Activated CD4-positive, alpha-beta T cell treated with anti-CD3 and anti-CD28 coated beads, Interleukin-10, Interleukin-2, amounts not matched to agents 100 ng/mL and 50 ng/mL, durations not matched to agents 16 hours and 8 hours (primary cell): ENCODE data around the gene GIMAP1.
A peak's percentile ranks its signal among the peaks of the same experiment; 100 is the strongest.
"Not testable (repeated sequence)": the region's sequence is repeated elsewhere in the genome, so short reads cannot be mapped to it uniquely, and the experiment has no call there.

Source experiments
- DNase-seq: peaks from one replicate; pipeline ENCODE4 v3.0.0-alpha.2; 2020

The GIMAP1 gene

DNA sequence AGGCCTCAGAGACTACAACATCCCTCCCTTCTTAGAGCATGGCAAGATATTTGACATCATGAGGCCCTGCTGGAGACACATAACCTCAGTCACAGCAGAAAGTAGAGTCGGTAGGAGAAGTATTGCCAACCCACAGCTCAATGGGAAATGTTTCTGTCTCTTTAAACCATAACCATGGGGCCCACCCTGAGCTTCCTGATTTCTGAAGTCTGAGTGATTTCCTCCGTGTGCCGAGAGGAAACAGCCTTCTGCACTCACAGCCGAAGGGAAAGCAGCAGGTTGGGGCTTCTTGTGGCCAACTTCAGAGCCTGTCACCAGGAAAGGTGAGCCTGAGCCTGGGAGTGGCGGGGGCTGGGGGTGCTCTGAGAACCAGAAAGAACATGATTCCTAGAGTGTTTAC lies at the start of gene GIMAP1:
Gene GIMAP1 (plus strand): TSS at position 246 of the 400 bp plus-strand sequence. CDS start 2,435 bp downstream, outside the sequence.
- DNase-seq: peak; percentile 75

DNA sequence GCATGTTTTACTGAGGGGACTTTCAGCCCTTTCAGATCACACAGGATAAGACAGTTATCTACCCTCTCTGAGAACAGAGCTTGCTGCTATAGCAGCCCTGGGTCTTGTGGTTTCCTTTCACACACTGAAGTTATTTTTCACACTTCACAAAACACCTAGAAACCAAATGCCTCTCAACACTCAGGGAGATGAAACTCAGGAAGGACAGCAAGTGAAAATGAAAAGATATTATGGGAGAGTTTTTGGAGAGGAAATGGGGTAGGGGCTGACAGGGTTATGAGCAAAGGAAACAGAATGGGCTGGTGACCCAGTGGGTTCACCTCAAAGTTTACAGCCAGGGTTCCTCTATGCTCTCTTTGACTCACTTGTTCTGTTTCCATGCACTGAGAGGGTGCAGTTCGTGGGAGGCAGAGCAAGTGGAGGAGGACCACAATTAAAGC lies 47.9 kb upstream of the GIMAP1 start:
- peak; percentile 90 for DNase-seq

DNA sequence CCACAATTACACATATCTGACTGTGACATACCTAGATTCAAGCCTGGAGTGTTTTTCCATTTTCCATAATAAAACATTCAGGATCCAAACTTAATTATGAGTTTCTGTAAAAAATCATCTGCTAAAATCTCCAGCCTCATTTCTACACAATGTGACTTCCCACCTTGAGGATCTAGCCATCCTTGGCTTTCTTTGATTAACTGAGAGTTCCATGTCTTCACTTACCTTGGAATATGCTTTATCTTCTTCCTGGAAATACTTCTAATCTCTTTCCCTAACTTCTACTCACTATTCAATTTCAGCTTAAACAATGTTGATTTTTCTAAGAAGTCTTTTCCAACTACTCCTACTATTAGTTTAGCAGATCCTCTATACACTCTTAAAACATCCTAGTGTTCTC lies 47.4 kb upstream of the GIMAP1 start:
- no peak for DNase-seq

DNA sequence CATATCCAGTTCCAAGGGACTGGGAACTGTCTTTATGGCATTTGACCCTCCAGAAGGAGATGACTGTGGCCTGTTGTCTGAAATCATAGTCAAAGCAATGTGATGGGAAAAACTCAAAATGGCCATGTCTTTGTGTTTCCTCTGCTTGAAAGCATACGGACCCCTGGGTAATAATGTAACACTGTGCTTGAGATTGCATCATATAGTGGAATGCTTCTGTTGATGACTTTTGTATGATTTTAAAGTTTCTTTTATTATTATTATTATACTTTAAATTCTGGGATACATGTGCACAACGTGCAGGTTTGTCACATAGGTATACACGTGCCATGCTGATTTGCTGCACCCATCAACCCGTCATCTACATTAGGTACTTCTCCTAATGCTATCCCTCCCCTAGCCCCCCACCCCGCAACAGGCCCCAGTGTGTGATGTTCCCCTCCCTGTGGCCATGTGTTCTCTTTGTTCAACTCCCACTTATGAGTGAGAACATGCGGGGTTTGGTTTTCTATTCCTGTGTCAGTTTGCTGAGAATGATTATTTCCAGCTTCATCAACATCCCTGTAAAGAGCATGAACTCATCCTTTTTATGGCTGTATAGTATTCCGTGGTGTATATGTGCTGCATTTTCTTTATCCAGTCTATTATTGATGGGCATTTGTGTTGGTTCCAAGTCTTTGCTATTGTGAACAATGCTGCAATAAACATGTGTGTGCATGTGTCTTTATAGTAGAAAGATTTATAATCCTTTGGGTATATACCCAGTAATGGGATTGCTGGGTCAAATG lies 44.4 kb upstream of the GIMAP1 start:
- DNase-seq: not testable (repeated sequence)

DNA sequence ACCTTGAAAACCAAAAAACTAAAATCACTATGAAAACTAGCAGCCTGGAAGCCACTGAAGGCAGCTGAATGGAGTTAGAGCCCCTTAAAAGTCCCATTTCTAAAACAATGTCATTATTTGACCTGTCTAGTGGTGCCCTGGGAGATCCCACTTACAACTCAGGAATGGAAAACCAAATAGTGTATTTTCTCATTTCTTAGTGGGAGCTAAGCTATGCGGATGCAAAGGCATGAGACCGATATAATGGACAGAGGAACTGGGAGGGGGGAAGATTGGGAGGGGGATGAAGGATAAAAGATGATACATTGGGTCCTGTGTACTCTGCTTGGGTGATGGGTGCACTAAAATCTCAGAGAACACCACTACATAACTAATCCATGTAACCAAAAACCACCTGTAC lies 40.7 kb upstream of the GIMAP1 start:
- no peak for DNase-seq

DNA sequence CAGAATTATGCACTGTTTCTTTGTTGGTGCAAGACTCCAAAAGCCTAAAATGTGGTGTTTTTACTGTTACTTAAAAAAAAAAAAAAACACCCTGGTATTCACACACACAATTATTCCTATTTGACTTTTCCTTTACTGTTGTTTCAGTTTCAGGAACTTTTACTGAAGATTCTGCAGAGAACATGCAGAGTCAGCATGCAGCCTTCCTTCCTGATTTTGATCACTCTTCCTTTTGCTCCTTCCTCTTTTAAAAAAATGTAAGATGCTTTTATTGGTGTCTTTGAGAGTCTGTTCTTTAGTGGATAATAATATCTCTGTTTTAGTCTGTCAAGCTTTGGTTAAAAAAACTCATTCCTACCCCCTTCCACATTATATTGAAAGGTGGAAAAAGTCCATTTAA lies 40.1 kb upstream of the GIMAP1 start:
- not testable (repeated sequence) for DNase-seq

DNA sequence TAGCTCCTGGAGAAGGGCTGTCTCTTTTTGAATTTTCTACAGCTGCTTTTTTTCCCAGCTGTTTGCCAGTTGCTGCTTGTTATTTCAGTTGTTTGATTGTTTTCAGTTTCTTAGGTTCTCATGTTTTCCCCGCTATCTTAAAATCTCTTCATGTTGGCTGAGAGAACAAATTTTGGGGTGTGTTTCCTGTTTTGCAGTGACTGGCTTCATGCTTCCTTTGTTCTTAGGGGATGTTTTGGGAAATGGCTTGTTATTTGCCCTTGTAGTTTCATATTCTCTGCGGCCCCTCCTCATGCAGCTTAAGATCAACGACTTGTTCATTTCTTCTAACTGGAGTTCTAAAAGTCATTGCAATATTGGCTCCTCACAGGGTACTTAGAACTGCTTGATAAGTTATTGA lies 39.6 kb upstream of the GIMAP1 start:
- DNase-seq: peak; percentile 38

DNA sequence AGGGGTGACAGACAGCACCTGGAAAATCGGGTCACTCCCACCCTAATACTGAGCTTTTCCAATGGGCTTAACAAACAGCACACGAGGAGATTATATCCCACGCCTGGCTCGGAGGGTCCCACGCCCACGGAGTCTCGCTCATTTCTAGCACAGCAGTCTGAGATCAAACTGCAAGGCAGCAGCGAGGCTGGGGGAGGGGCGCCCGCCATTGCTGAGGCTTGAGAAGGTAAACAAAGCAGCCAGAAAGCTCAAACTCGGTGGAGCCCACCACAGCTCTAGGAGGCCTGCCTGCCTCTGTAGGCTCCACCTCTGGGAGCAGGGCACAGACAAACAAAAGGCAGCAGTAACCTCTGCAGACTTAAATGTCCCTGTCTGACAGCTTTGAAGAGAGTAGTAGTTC lies 37.8 kb upstream of the GIMAP1 start:
- DNase-seq: not testable (repeated sequence)

DNA sequence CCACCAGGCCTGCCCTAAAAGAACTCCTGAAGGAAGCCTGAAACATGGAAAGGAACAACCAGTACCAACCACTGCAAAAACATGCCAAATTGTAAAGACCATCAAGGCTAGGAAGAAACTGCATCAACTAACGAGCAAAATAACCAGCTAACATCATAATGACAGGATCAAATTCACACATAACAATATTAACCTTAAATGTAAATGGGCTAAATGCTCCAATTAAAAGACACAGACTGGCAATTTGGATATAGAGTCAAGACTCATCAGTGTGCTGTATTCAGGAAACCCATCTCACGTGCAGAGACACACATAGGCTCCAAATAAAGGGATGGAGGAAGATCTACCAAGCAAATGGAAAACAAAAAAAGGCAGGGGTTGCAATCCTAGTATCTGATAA lies 36.0 kb upstream of the GIMAP1 start:
- not testable (repeated sequence) for DNase-seq

DNA sequence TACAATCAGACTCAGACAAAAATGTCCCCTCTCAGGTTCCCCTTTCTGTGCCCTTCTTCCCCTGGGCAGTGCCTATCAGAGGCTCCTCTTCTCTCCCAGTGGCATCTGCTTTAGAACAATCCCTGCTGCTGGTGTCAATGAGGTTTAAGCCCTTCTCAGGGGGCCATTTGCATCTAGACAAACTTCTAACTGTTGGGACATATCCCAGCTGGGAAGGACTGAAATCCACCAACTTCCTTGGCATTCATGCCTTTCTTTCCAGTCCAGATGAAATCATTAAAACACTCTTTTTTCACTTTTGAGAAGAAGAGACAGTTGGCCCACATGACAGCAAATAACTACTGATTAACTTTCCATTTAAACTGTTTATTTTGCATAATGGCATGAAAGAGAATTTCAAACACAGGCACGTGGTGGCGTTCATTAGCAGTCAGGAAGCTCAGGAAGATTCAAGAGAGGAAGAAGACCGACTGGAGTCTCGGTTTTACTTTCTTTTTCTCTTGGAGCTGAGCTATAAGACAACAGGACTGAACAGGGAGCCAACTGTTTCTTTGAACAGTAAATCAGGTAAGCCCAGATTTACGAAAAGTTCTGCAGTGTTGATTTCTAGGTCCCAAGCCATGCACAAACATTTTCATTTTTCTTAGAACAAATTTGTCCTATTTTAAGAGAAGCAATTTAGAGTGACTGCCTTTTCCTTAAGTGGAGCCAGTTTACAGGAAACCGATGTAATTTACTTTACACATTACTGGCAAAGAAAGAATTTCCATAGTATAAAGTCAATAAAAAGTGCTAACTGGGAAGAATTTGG lies 31.0 kb upstream of the GIMAP1 start, which contains the start of gene GIMAP2:
Gene GIMAP2 (plus strand): TSS at position 488 of the 811 bp plus-strand sequence. CDS start 1,354 bp downstream, outside the sequence.
- peak; percentile 70 for DNase-seq

DNA sequence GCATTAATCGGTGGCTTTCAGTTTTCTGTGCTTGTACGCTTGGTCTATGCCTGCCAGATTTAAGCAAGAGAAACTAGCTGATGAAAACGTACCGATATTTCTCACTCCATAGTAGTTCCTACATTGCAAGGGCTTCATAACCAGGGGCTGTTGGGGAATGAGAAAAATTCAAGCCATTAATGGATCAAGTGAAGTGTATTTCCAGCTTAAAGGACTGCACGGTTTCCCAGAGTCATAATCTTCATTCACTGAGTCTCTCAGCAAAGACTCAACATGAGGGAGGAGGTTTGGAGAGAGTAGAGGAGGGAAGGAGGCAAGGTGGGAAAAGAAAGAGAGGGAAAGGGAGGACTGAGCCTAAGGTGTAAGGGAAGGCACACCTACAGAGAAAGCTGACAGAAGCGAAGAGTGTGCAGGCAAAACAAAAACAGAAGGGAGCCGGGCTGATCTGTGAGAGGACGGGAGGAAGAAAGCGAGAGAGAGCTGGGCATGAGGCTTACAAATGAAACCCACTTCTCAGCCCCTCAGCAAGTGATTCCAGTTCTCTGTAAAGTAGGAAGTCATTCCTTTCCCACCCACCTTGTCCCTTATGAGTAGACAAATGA lies 30.3 kb upstream of the GIMAP1 start:
- DNase-seq: no peak

DNA sequence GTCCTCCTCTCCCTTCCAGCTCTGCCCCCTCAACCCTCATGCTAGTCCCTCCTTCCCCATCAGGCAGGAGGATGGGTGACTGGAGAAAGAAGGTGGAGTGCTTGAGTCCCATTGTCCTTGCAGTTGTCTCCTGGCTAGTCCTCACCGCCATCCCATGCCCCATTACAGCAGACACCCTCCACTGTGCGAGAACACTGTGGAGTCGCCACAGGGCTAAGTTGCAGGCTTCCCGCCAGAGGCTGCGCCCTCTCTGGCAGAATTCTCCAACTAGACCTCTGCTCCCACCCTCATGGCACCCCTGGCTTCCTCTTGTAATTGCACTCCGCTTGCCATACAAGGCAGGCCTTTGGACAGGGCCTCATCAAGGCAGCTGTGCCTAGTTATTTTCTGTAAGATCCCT lies 27.8 kb upstream of the GIMAP1 start:
- DNase-seq: no peak

DNA sequence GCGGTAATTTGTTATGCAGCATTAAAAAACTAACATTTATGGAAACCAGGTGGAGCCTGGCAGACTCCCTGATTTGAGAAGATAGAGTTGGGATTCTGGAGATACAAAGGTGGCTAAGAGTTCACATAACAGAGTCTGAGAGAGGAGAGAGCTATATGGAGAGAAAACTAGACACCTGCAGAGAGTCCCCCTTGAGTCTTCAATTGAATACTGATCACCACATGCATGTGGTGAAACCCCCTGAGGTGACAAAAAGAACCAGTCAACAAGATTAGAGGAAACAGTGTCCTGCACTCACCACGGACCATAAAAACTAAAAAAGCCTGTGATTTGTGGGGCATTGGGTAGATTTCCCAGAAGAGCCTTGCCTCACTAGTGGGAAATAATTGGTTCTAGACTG lies 20.8 kb upstream of the GIMAP1 start:
- no peak for DNase-seq

DNA sequence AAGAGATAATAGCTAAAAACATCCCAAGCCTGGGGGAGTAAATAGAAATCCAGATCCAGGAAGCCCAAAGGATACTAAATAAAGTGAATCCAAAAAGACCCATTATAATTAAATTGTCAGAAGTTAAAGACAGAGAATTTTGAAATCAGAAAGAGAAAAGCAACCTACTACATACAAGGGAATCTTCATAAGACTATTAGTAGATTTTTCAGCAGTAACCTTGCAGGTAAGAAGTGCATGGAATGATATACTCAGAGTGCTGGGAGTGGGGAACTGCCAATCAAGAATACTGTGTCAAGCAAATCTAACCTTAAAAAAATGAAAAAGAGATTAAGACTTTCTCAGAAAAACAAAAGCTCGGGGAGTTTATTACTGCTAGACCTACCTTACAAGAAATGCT lies 13.2 kb upstream of the GIMAP1 start:
- DNase-seq: no peak

DNA sequence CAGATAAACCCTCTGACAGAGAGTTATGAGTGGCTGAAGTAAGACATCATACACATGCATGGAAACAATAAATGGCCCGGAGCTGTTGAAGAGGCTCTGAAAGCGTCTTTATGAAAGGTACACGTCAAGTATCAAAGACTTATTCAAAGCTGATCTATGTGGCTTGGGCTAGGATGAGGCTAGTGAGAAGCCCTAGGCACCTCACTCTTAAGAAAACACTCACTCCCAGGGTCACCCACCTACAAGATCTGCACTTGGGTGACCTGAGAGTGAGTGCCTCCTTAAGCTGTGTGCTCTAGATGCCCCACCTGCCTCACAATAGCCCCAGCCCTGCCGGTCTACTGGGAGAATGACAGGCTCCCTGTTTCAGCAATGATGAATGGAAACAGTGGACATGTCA lies 1.1 kb upstream of the GIMAP1 start:
- peak; percentile 27 for DNase-seq

DNA sequence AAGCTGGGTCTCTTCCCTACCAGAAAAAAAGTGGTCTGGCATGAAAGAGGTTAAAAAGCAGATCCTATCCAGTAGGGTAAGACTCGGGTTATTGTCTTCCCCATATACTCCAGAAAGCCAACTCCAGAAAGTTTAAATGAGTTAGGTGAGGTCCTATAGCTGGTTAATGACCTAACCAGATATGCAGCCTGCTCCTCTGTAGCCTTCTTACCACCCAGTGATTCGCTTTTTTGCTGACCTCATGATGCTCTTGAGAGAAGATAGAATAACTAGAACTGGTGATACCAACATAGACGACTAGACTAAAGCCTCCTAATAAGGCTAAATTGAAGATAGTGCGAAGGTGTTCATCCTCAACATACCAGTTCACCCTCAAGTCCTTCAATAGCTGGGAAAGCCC lies 675 bp upstream of the GIMAP1 start:
- peak; percentile 9 for DNase-seq

DNA sequence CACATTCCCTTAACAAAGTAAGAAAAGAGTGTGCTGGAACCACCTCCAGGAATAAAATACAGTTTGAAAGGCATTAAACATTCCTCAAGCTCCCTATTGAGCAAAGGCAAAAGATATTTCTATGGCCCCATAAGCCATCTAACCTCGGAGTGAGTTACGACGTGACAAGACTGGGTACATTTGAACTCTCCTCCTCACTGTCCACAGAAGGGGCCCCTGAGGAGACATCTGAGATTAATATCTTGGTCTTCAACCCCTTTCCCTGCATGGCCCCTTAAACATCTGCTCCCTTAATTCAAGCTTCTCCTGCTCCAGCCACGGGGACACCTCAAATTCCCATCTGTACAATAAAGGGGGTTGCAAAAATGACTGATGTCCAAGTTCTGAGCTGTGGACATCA lies 526 bp downstream of the GIMAP1 start:
- no peak for DNase-seq

DNA sequence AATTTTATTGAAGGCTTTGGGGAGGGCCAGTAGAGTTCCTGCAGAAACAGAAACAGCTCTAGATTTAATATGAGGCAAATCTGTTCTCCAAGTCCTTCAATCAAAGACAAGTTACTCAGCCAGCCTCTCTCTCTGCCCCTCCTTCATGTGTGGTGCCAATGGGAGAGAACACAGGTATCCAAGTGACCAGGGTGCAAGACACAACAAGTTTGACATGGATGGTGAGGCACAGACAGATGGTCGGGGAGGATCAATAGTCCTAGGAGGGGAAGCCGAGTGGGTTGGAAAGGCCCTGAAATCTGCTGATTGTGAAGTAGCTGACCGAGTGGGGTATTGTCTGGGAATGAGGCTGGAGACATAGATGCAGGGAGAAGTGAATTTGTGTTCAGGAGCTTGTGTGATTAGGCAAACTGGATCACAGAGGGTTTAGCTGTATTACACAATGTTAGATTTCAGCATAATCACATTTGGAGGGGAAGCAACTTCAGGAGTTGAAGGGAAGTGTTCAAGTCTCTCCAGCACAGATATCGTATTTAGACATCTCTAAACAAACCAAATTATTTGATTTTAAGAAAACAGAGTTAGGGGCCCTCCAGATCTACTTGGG lies 1.5 kb downstream of the GIMAP1 start:
- DNase-seq: no peak

DNA sequence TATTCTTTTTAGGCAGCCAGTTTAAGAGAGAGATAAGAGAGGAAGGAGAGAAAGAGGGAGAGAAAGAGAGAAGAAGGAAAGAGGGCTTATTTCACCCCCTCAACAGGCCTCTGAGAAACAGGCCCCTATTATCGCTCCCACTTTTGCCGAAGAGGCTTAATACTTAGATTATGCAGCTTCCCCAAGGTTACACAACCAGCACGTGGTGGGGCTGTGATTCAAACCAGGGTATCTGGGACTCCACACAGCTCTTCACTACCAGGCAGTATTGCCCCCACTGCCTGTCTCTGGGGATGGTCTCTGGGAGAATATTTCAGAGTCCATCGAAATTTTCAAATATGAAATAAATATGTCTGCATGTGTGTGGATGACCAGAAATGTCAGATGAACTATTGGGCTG lies 3.0 kb downstream of the GIMAP1 start:
- DNase-seq: no peak

DNA sequence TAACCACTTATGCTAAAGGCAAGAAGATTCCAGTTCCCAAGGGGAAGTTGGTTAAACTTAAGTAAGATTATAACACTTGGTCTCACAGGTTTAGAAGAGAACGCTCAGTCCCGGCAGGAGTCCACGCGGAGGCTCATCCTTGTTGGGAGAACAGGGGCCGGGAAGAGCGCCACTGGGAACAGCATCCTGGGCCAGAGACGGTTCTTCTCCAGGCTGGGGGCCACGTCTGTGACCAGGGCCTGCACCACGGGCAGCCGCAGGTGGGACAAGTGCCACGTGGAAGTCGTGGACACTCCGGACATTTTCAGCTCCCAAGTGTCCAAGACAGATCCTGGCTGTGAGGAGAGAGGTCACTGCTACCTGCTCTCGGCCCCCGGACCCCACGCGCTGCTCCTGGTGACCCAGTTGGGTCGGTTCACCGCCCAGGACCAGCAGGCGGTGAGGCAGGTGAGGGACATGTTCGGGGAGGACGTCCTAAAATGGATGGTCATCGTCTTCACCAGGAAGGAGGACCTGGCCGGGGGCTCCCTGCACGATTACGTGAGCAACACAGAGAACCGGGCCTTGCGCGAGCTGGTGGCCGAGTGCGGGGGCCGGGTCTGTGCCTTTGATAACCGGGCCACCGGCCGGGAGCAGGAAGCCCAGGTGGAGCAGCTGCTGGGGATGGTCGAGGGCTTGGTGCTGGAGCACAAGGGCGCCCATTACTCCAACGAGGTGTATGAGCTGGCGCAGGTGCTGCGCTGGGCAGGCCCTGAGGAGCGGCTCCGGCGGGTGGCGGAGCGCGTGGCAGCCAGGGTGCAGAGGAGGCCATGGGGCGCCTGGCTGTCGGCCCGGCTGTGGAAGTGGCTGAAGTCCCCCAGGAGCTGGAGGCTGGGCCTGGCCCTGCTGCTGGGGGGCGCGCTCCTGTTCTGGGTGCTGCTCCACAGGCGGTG lies 3.8 kb downstream of the GIMAP1 start:
- DNase-seq: no peak

DNA sequence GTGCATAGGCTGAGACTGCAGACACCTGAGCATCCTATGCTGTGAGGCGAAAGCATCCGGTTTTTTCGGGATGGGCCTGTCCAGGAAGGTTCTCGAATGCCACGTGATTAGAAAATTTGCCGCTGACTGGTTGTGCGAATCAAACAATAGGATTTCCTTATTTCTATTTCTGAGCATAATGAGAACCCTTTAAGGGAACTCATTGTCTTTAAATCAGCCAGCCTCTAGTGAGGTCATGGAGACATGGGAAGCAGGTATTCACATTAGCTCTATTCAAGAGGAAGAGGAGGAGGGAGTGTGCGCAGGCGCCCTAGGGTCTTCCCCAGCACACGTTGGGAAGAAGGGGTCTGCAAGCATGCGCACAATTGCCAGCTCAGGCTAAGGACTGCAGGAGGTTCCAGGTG lies 5.6 kb downstream of the GIMAP1 start:
- DNase-seq: no peak

DNA sequence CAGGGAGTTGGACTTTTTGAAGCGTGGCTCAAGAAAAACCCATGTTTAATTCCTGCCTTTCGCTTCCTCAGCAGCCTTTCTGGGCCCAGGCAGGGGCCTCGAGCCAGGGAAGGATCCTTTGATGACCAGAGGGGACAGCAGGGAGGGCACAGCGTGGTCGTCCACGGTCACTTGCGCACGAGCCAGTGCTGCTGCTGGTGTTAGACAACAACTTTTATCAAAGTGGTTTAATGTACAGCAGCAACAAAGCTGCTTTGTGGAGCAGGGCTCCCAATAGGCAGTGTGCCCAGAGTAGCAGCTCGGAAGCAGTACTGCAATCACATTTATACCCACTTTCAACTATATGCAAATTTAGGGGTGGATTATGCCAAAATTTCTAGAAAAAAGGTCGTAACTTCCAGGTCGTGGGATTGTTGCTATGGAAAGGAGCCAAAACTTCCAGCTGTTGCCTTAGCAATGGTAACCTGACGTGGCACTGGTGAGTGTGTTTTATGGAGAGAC lies 6.1 kb downstream of the GIMAP1 start:
- DNase-seq: no peak
